Activated naive CD4-positive, alpha-beta T cell treated with anti-CD3 and anti-CD28 coated beads, Interleukin-2, amount 10 ng/mL, durations not matched to agents 7 days and 5 days (primary cell): Measurements from ENCODE around the gene ELMO1.

Experiments
- CTCF ChIA-PET: fragments of 350-600 bp; sonication (Branson Sonifier 250); formaldehyde crosslinking; loops from one replicate; lab custom pipeline; 2021; ENCODE audit warnings: antibody characterized with exemption; lab: Charles Lee
- DNase-seq: peaks from one replicate; pipeline ENCODE4 v3.0.0-alpha.2; 2020
- H3K27ac Mint-ChIP-seq: one replicate; pipeline ENCODE4 v1.8.0; 2021; ENCODE audit warnings: mild to moderate bottlenecking, moderate library complexity, mixed read lengths
- H3K27me3 Mint-ChIP-seq: one replicate; pipeline ENCODE4 v1.8.0; 2021; ENCODE audit warnings: mild to moderate bottlenecking, mixed read lengths
- H3K36me3 Mint-ChIP-seq: one replicate; pipeline ENCODE4 v1.8.0; 2021; ENCODE audit warnings: mixed read lengths
- H3K4me1 Mint-ChIP-seq: one replicate; pipeline ENCODE4 v1.8.0; 2021; ENCODE audit warnings: mixed read lengths
- H3K4me3 Mint-ChIP-seq: one replicate; pipeline ENCODE4 v1.8.0; 2021; ENCODE audit warnings: mild to moderate bottlenecking, moderate library complexity, mixed read lengths
- H3K9me3 Mint-ChIP-seq: one replicate; pipeline ENCODE4 v1.8.0; 2021; ENCODE audit warnings: mixed read lengths

ELMO1 gene

DNA sequence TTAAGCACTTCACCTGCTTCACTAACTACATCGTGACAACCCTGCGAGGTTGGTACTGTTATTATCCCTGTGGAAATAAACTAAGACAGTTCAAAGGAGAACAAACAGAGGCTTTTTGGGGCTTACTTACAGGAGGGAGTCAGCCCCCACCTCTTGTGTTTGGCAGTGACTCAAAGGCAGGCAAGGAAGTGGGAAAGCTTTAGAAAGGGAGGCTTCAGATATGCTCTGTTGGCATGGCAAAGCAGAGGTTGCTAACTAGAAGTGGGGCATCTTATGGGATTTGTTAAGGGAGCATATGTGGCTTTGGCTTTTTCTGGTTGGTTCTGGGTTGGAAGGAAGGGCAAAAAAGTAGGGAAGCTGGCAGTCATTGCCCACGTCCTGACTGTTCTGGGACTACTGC lies 639.6 kb downstream of the ELMO1 start:
- Mint-ChIP-seq H3K36me3 (peaks cover 2% of the 10 kb centered on the region), H3K27ac (no peak overlapping the region)

GRCh38 chr7:36806891-36807290 lies 641.8 kb downstream of the ELMO1 start:
- H3K27me3 Mint-ChIP-seq = peaks cover 18% of the 10 kb centered on the region
- no peak overlapping the region for H3K4me3 Mint-ChIP-seq
- DNase-seq = no peak
- no peak overlapping the region for H3K27ac Mint-ChIP-seq
- H3K4me1 Mint-ChIP-seq = no peaks in the 10 kb centered on the region
- peaks cover 2% of the 10 kb centered on the region for H3K36me3 Mint-ChIP-seq
- H3K9me3 Mint-ChIP-seq = no peaks in the 10 kb centered on the region
- CTCF ChIA-PET = no interaction called here

More for the DNA sequence above, 639.6 kb downstream of the ELMO1 start:
- Mint-ChIP-seq H3K4me3 (no peak overlapping the region), H3K27me3 (peaks cover 18% of the 10 kb centered on the region), H3K4me1 (no peaks in the 10 kb centered on the region), H3K9me3 (no peaks in the 10 kb centered on the region)
- CTCF ChIA-PET = interaction anchor here (0.6 kb wide), 1 partner anchor 289 kb away, joined by 3 read pairs; no protein-coding TSS in a partner anchor
- DNase-seq = no peak
